Mucosa of gallbladder (tissue), 1 donor: ENCODE measurements around the gene THSD4. TPM values are rescaled to one million over a fixed set of nuclear protein-coding genes. Genes with fewer than 3 reads are reported as not detected.

Experiments
- DNase-seq: peaks from one replicate; pipeline ENCODE4 v3.0.0-alpha.2; 2020; ENCODE audit warnings: low spot score
- total RNA-seq: library from RNA; stranded (reverse); gene quantifications from one replicate; pipeline ENCODE4 v1.2.1, GENCODE V29; 2021
- donor health status: DM: no; HTN: no; CAD: no.

THSD4 gene
- total RNA-seq, 1 donor from 2014 or later: 71.2 TPM

- no peak for DNase-seq
These were observed 691.9 kb downstream of the THSD4 start for GRCh38 chr15:71807125-71807629.

- no peak for DNase-seq
These were observed 692.4 kb downstream of the THSD4 start for GRCh38 chr15:71807691-71808091.

GRCh38 chr15:71808311-71809020 is 693.2 kb downstream of the THSD4 start:
- no peak for DNase-seq

GRCh38 chr15:71809346-71809745 is 694.1 kb downstream of the THSD4 start:
- DNase-seq: no peak

- DNase-seq: no peak
These were observed 695.2 kb downstream of the THSD4 start, which contains the start of gene NR2E3 for GRCh38 chr15:71810256-71811035. TSS of gene NR2E3 (plus strand) at chr15:71810554. CDS start at chr15:71810744, 190 bp downstream.

GRCh38 chr15:71811036-71811736 is 695.9 kb downstream of the THSD4 start:
- no peak for DNase-seq

- DNase-seq: no peak
These were observed 696.8 kb downstream of the THSD4 start for GRCh38 chr15:71811752-71812735.

GRCh38 chr15:71812966-71813722 is 697.9 kb downstream of the THSD4 start:
- no peak for DNase-seq

GRCh38 chr15:71813723-71814470 is 698.6 kb downstream of the THSD4 start:
- DNase-seq: no peak

GRCh38 chr15:71815301-71815700 is 700.0 kb downstream of the THSD4 start:
- DNase-seq: no peak

- no peak for DNase-seq
These were observed 702.1 kb downstream of the THSD4 start for GRCh38 chr15:71817351-71817750.

- no peak for DNase-seq
These were observed 704.9 kb downstream of the THSD4 start for GRCh38 chr15:71820127-71820526.

GRCh38 chr15:71821547-71822129 is 706.4 kb downstream of the THSD4 start:
- no peak for DNase-seq

- no peak for DNase-seq
These were observed 707.8 kb downstream of the THSD4 start for GRCh38 chr15:71822890-71823630.

GRCh38 chr15:71823801-71824200 is 708.5 kb downstream of the THSD4 start:
- DNase-seq: no peak

GRCh38 chr15:71825021-71825730 is 709.9 kb downstream of the THSD4 start:
- no peak for DNase-seq

- no peak for DNase-seq
These were observed 710.9 kb downstream of the THSD4 start for GRCh38 chr15:71826196-71826595.

GRCh38 chr15:71830981-71831380 is 715.7 kb downstream of the THSD4 start:
- DNase-seq: no peak
